ENCODE results near the gene SLC44A2. TPM values are rescaled to one million over a fixed set of nuclear protein-coding genes. Genes with fewer than 3 reads are reported as not detected.
A peak's percentile ranks its signal among the peaks of the same experiment; 100 is the strongest.
"Not testable (repeated sequence)": the region's sequence is repeated elsewhere in the genome, so short reads cannot be mapped to it uniquely, and the experiment has no call there.

The SLC44A2 gene
- total RNA-seq, 1 donor from 2014 or later: 48.5 TPM

DNA sequence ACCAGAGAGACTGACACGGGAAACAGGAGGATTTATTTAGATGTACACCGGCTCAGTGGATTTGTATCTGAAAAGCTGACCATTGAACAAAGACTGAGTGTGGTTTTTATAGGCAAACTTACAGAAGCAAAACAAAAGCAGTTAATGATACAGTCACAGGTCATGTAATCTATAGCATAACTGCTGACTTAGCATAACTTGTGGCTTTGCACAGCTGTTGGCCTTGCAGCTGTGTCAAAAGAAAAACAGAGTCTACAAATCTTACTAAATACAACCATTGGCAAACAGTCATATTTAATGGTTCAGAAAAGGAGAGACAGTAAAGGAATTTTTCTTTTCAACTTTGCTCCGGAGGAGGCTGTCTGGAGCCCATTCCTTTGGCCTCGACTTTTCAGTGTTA is 26.5 kb downstream of the SLC44A2 start:
- no peak for DNase-seq (ENCODE audit: low read depth)

GRCh38 chr19:10653482-10653731 is 28.1 kb downstream of the SLC44A2 start:
- DNase-seq (ENCODE audit: low read depth): no peak

- peak; percentile 100 for DNase-seq (ENCODE audit: low read depth)
Observed at GRCh38 chr19:10653732-10654609, 28.6 kb downstream of the SLC44A2 start, which contains the start of gene ILF3. Gene ILF3 (plus strand): TSS chr19:10654346. CDS start chr19:10670606, 16,260 bp downstream.

GRCh38 chr19:10654610-10655456 is 29.5 kb downstream of the SLC44A2 start:
- DNase-seq (ENCODE audit: low read depth): no peak

DNA sequence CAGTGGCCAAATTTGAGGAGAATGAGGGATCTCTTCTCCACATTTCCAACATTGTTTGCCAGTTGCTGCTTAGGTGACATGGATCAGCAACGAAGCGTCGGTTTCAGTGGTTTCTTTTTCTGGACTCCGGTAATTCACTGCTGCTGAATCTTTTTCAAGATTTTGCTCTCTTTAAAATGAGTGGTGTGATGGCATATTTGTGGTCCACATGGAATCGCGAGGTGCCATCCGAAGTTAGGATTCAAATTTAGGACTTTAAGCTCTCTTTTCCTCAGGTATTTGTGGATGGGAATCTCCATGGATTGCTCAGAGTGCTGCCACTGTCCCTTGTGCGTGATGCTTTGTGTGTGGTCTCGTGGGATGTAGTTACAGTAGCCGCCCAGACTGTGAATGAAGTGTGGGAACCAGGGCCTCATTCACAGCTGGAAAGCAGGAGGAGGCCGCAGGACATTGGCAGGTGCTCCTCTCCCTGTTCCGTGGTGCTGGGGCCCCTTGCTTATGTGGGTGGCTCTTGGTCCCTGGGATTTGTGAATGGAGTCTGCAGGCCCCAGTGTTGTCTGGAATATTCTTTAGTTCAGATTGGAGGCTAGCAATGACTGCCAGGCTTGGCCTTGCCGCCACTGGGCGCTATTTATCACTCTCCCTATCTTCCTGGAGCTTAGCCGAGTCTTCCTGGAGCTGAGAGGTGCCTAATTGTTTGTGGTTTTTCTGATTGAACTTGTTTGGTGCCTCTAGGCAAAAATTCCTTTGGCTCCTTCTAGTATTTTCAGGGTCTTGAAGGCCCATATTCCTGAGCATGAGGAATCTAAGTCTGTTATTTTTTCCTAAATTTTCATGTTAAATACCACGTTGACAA is 30.3 kb downstream of the SLC44A2 start:
- peak; percentile 22 for DNase-seq (ENCODE audit: low read depth)

DNA sequence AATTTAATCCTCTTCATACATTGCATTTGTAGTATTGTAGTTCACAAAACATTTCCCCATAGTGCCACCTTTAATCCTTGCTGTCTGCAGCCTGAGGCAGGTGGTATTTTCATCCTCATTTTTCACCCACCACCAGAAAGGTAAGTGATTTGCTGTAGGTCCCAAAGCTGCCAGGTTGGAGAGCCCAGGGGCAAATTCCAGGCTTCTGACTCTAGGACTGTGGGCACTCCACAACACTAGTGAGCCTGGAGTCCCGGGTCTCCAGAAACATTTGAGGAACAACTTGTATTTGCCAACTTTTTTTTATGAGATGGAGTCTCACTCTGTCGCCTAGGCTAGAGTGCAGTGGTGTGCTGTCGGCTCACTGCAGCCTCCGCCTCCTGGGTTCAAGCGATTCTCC is 35.0 kb downstream of the SLC44A2 start:
- peak; percentile 30 for DNase-seq (ENCODE audit: low read depth)

- no peak for DNase-seq (ENCODE audit: low read depth)
Observed at GRCh38 chr19:10661946-10662345, 36.6 kb downstream of the SLC44A2 start.

GRCh38 chr19:10662384-10663251 is 37.3 kb downstream of the SLC44A2 start:
- DNase-seq (ENCODE audit: low read depth): peak; percentile 87

GRCh38 chr19:10663252-10663563 is 37.9 kb downstream of the SLC44A2 start:
- DNase-seq (ENCODE audit: low read depth): not testable (repeated sequence)

DNA sequence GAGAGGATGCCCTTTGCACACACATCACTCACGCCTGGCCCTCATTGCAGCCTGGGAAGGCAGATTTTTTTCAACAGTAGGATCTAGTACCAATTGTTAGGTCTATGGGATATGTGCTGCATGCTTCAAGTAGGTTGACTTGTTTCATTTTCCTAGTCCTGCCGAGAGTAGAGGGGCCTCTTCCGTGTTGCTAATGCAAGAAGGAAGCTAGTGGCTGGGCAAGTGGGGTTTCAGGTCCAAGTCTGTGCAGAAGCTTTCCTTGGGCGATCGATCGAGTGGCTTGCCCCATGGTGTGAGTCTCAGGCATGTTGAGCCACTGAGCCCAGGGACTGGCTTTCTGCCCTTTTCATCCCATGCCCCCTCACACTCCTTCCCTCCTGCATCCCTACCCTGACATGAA is 42.5 kb downstream of the SLC44A2 start:
- DNase-seq (ENCODE audit: low read depth): no peak

- DNase-seq (ENCODE audit: low read depth): no peak
Observed at GRCh38 chr19:10669246-10669645, 43.9 kb downstream of the SLC44A2 start.

GRCh38 chr19:10670182-10670581 is 44.8 kb downstream of the SLC44A2 start:
- DNase-seq (ENCODE audit: low read depth): no peak

DNA sequence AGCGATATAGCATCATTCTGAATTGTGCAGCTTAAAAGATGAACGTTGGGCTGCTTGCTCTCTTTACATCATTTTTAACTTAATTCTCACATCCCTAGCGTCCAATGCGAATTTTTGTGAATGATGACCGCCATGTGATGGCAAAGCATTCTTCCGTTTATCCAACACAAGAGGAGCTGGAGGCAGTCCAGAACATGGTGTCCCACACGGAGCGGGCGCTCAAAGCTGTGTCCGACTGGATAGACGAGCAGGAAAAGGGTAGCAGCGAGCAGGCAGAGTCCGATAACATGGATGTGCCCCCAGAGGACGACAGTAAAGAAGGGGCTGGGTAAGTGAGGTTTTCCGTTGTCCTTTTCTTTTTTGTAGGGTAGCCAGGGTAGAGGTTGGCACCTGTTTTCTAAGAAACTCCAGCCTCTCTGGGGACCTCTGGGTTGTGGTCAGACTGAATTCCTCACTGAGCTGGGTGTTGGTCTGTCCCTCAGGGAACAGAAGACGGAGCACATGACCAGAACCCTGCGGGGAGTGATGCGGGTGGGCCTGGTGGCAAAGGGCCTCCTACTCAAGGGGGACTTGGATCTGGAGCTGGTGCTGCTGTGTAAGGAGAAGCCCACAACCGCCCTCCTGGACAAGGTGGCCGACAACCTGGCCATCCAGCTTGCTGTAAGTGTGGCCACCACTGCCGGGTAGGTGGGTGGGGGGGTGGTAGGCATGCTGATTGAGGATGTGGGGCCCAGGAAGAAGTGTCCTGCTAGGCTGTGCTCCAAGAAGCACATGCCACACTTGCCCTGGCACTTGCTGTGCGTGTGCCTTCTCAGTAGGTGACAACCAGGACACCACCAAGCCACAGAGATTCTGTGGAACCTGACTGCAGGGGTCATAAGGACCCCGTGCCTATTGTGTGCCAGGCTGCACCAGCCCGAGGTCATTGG is 45.8 kb downstream of the SLC44A2 start:
- no peak for DNase-seq (ENCODE audit: low read depth)

GRCh38 chr19:10671922-10672321 is 46.6 kb downstream of the SLC44A2 start:
- DNase-seq (ENCODE audit: low read depth): not testable (repeated sequence)

- not testable (repeated sequence) for DNase-seq (ENCODE audit: low read depth)
Observed at GRCh38 chr19:10675214-10675613, 49.9 kb downstream of the SLC44A2 start.

DNA sequence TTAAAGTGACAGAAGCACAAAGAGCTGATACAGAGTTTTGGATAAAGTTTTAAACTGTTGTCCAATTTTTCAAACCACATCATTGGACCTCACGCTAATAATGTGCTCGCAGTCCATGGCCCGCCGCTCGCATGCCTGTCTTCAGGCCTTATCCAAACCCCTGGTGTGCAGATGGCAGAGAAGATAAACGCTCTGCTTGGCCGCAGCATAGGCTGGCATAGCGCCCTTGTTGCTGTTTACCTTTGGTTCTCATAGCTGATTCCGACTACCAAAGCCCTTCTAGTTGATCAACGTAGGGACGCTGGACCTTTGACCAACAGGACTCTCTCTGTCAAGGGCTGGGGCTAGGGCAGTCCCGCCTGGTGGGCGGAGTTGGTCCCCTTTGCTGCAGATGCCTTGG is 52.4 kb downstream of the SLC44A2 start:
- DNase-seq (ENCODE audit: low read depth): no peak

DNA sequence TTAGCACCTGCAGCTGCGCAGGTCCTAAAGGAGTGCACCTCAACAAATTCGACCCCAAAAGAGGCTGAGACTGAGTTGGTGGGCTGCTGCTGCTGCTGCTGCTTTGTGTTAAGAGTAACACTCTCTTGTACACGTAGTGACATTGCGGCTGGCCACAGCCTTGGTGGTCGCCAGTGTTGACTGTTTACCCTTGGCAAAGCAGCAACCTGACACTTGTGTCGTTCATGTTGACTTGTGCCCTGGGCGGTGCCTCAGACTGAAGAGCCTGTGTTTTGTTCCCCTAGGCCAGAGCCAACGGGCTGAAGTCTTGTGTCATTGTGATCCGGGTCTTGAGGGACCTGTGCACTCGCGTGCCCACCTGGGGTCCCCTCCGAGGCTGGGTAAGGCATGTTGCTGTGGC is 53.5 kb downstream of the SLC44A2 start:
- no peak for DNase-seq (ENCODE audit: low read depth)

GRCh38 chr19:10679743-10680142 is 54.4 kb downstream of the SLC44A2 start:
- DNase-seq (ENCODE audit: low read depth): no peak

- DNase-seq (ENCODE audit: low read depth): no peak
Observed at GRCh38 chr19:10680545-10681135, 55.3 kb downstream of the SLC44A2 start.

GRCh38 chr19:10681658-10682057 is 56.3 kb downstream of the SLC44A2 start:
- DNase-seq (ENCODE audit: low read depth): no peak
